ENCODE data around the gene HDLBP.

GRCh38 chr2:241198381-241199279 is 116.8 kb downstream of the HDLBP start:
- TF ChIP-seq EZH2phosphoT487 (IDR thresholded peaks at IDR 0.05; ENCODE audit: borderline replicate concordance, low read depth, low read length), result no peak
- TF ChIP-seq CTCF (conservative IDR thresholded peaks at IDR 0.05; ENCODE audit: low read length), result no peak
